22Rv1 (cell line): ENCODE results near the gene NCK2.

Experiments used
- ZFX ChIP-seq: fragments of 450-650 bp; IDR thresholded peaks from 2 replicates; pipeline ENCODE4 v1.6.1; 2017; ENCODE audit warnings: antibody characterized with exemption, borderline replicate concordance
- TF ChIP-seq, protein P1 (sequence below): fragments of 450-650 bp; IDR thresholded peaks from 2 replicates; pipeline ENCODE4 v1.5.1; 2017; ENCODE audit warnings: mild to moderate bottlenecking

DNA sequence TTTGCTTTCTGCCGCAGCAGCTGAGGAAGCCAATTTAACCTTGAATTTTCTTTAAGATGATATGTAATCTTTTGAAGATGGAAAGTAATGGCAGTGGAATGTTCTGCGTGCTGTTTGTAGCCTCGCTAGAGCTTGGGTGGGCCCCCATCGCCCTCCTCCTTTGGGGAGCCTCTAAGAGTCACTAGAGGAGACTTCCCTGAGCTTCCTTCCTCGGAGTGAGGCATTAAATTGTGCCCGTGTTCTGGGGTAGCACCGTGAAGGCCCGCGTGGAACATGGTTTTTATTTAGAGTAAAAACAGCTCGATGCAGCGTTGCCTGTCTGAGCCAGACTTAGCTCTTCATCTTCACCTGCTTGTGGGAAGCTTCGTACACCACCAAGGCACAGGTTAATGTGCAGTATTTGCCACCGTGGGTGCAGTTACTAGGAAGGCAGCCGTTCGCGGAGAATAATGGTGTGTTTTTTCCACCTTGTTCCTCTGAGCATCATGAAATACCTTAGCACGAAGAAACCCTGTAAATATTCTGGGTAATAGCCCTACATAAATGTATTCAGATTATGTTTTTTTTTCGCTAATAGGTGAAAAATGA, 38.5 kb downstream of the NCK2 start:
- TF ChIP-seq, protein P1, sequence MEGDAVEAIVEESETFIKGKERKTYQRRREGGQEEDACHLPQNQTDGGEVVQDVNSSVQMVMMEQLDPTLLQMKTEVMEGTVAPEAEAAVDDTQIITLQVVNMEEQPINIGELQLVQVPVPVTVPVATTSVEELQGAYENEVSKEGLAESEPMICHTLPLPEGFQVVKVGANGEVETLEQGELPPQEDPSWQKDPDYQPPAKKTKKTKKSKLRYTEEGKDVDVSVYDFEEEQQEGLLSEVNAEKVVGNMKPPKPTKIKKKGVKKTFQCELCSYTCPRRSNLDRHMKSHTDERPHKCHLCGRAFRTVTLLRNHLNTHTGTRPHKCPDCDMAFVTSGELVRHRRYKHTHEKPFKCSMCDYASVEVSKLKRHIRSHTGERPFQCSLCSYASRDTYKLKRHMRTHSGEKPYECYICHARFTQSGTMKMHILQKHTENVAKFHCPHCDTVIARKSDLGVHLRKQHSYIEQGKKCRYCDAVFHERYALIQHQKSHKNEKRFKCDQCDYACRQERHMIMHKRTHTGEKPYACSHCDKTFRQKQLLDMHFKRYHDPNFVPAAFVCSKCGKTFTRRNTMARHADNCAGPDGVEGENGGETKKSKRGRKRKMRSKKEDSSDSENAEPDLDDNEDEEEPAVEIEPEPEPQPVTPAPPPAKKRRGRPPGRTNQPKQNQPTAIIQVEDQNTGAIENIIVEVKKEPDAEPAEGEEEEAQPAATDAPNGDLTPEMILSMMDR = no peak
- no peak for TF ChIP-seq ZFX
